Measurements from ENCODE around the gene DSCAM.

DSCAM gene

GRCh38 chr21:40016667-40017066, 830.3 kb downstream of the DSCAM start:
- no peak for DNase-seq

DNA sequence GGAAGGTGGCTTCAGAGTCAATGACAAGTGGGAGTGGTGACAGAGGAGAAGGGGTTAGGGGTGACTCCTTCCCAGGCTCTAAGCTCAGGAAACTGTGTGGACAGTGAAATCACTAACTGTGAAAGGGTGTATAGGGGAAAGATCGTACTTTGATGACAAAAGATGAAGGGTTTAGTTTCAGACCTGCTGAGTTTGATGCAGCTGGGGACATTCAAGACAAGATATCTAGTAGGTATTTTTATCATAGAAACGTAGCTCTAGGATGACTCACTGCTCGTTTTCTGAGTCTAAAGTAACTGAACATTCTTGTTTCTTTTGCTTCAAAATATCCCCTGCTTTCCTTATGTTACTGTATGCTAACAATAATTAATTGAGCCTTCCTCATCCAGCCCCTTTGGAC, 830.7 kb downstream of the DSCAM start:
- no peak for DNase-seq

DNA sequence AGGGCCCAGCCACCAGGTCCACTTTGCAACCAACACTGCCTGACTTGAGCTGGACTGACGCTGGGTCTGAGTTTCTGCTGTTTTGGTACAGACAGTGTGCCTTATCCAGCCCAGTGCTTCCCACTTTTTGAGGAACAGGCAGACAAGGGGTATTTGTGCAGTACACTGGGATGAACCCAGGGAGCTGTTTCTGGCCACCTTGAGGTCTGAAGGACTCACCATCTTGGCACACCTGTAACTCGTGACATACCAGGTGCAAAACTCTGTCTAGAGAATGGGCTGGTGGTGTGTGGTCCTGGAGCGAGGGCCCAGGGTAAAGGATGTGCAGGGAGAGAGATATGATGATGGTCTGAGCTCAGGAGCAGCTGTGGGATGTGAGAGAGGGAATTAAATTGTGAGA, 831.1 kb downstream of the DSCAM start:
- DNase-seq: no peak

DNA sequence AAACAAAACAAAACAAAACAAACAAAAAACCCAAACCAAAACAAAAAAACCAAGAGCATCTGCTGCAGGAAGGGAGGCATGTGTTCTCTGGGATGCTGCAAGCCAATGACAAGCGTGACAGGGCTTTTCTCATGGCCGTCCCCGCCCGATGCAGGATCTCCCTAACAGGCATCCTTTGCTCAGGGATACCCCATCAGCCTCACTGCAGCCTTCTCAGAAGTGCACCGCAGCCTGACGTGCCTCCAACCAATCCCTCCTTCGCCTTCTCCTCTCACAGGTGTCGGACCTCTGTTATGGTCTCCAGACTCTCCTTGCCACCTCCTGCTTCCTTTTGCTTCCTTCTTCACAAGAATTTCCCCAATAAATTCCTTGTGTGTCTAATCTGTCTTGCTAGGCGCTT, 832.6 kb downstream of the DSCAM start:
- DNase-seq: no peak

- DNase-seq: no peak
Observed at GRCh38 chr21:40013001-40013735, 833.8 kb downstream of the DSCAM start.

- no peak for DNase-seq
Observed at GRCh38 chr21:40011371-40011770, 835.6 kb downstream of the DSCAM start.

DNA sequence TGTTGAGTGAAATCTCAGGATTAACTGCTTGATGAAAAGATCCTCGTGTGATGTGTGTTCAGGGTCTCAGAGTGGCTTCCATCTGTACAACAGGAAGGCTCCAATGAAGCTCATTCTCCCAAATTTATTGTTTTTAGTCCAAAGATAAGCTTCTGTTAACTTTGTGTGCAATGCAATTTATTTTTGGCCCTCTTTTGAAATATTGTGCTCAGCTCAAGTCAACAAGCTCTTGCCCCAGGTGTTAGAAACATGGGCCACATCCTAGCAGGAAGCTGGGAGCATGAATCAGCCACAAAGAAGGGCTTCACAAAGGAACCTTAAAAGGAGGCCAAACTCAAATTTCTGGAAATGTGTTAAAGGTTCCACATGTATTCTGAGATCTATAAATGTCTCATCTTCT, 844.0 kb downstream of the DSCAM start:
- DNase-seq: no peak

GRCh38 chr21:39984286-39984991, 862.5 kb downstream of the DSCAM start:
- DNase-seq: no peak

- DNase-seq: no peak
Observed at GRCh38 chr21:39980241-39980820, 866.6 kb downstream of the DSCAM start.

DNA sequence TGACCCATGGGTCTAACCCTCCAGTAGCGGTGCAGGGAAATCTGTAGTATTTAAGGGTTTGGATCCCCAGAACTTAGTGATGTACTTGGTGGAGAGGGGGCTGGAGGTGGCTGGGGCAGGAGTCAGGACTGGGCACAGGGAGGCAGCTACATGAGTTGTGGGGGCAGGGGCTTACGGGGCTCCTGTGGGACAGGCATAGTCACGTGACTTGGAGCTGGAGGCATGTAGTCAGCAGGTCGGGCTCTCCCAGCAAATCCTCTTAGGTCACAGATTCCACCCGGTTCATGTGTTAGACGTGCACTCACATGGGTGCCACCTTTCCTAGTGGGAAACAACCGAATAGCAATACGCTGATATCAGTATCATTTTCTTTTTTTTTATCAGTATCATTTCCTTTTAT, 867.6 kb downstream of the DSCAM start:
- DNase-seq: no peak

DNA sequence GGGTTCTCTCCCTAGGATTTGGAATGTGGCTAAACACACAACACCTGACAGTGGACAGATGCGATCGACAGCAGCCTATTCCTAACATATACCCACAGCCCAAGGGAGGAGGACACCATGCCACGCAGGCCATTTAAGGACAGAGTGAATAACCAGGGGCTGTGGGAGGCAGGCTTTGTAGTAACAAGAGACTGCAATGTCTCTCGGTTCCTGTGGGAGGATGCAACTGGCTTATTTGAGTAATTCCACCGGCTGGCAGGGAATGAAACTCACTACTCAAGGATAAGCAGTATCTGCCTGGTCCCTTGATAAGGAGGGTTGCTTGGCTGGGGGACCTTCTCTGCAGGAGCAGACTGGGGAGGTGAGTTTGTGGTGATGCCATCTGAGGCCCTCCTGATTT, 870.2 kb downstream of the DSCAM start:
- DNase-seq: no peak

GRCh38 chr21:39972976-39973770, 873.8 kb downstream of the DSCAM start:
- no peak for DNase-seq

GRCh38 chr21:39972471-39972870, 874.5 kb downstream of the DSCAM start:
- no peak for DNase-seq

DNA sequence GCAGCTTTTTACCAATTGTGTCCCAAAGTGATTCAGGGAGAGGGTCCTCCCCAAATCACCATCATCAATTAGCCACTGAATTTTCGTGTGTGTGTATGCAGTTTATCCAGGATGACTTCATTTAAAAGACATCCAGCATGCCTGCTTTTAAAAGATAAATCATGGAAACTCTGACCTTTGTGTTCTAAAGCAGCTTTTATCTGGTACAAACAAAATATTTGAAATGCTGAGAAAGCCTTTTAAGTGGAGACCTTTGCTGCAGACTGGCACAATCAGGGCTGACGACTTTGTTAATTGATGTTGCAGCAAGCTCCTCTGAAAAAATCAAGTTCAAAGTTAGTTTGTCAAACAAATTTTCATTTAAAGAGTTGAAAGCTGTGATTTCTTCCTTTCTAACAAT, 875.0 kb downstream of the DSCAM start:
- DNase-seq: no peak

DNA sequence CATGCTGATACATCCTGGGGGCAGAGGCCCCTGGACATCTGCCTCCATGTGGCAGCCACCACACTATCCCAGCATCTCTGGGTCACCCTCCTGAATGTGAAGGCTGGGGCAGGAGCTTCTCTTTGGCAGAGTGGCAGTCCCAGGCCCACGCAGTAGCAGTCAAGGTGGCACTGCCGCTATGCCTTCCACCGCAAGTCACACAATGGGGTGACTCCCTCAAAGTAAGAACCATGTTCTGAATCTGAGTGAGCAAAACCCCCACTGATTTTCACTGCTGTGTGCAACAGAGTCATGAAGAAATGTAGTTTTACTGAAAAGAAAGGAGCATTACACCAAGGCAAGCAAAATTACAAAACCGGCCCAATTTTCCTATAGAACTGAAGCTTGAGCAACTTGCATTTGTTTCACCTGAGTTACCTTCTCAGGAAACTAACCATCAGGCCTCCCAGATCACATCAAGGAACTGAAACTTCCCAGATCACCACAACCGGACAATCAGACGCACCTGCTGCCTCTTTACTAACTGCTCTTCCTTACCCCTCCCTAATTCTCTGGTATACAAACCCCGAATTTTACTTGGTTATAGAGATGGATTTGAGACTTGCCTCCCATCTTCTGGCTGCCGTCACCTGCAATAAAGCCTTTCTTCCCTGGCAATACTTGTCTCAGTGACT, 877.1 kb downstream of the DSCAM start:
- DNase-seq: no peak

DNA sequence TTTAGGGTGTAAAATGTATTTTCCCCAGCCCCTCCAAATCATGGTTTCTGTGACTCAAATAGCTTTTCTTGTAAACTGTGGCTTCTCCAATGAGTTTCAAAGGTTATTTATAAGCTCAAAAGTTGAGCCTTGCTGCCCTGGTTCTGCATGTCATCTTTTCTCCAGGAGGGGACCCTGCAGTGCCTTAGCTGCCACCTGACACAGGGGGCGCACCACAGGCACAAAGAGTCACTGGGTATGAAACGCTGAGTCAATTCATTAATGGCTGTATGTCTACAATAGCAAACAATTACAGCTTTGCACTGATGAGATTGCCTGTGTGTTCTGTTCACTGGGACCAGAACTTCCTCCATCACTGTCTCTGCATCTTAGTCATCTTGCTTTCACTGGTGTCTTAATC, 878.9 kb downstream of the DSCAM start:
- no peak for DNase-seq

GRCh38 chr21:39966786-39967185, 880.2 kb downstream of the DSCAM start:
- DNase-seq: no peak

GRCh38 chr21:39965026-39965425, 881.9 kb downstream of the DSCAM start:
- no peak for DNase-seq

DNA sequence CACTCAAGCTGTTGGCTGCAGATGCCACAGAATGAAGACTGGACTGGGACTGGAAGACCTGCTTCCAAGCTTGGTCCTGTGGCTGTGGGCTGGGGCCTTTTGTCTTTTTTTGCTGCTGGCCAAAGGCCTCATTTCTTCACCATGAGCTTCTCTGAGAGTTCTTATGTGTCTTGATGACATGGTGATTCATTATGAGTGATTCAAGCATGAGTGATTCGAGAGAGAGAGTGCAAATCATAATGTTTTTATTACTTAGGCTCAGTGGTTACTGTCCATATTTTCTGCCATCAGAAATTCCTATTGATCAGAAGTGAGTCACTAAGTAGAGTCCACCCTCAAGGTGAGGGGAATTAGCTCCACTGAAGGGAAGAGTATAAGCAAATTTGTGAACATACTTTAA, 885.7 kb downstream of the DSCAM start:
- DNase-seq: no peak
